SK-N-MC (cell line): ENCODE results near the gene ZBED1.
"Not testable (repeated sequence)": the region's sequence is repeated elsewhere in the genome, so short reads cannot be mapped to it uniquely, and the experiment has no call there.

Experiments
- DNase-seq: peaks from one replicate; pipeline ENCODE4 v3.0.0-alpha.2; 2011; ENCODE audit warnings: low read depth, low spot score
- H3K27ac ChIP-seq: fragments of 200-600 bp; sonication (generic); 2 replicates; pipeline ENCODE4 v1.5.1; 2016; ENCODE audit warnings: mixed run types
- H3K36me3 ChIP-seq: fragments of 200-600 bp; sonication (generic); 2 replicates; pipeline ENCODE4 v1.6.1; 2017; ENCODE audit warnings: antibody characterized with exemption, low read length, mixed read lengths; ENCODE audit not compliant: insufficient read depth
- H3K4me3 ChIP-seq: fragments of 200-600 bp; sonication (generic); 2 replicates; pipeline ENCODE4 v1.5.1; 2016
- H3K9ac ChIP-seq: fragments of 200-600 bp; sonication (generic); 2 replicates; pipeline ENCODE4 v1.8.0; 2017; ENCODE audit warnings: mixed run types, mixed read lengths; ENCODE audit not compliant: insufficient read length
- H3K9me3 ChIP-seq: fragments of 200-600 bp; sonication (generic); 2 replicates; pipeline ENCODE4 v1.6.1; 2017; ENCODE audit warnings: low read depth, mild to moderate bottlenecking, antibody characterized with exemption, low read length, moderate library complexity, mixed read lengths
- EZH2 ChIP-seq: fragments of 200-600 bp; sonication (generic); IDR thresholded peaks from one replicate; pipeline ENCODE4 v1.6.1; 2017; ENCODE audit warnings: antibody characterized with exemption
- FOXP2 ChIP-seq: optimal IDR thresholded peaks from 2 replicates; pipeline ENCODE3; 2011; ENCODE audit warnings: mild to moderate bottlenecking, moderate library complexity; ENCODE audit not compliant: insufficient read depth; ENCODE audit errors: extremely low read length, control extremely low read depth
- POLR2AphosphoS5 ChIP-seq: IDR thresholded peaks from 2 replicates; pipeline ENCODE4 v1.6.1; 2012; ENCODE audit warnings: mild to moderate bottlenecking, low read depth, low read length, borderline replicate concordance

ZBED1 gene

DNA sequence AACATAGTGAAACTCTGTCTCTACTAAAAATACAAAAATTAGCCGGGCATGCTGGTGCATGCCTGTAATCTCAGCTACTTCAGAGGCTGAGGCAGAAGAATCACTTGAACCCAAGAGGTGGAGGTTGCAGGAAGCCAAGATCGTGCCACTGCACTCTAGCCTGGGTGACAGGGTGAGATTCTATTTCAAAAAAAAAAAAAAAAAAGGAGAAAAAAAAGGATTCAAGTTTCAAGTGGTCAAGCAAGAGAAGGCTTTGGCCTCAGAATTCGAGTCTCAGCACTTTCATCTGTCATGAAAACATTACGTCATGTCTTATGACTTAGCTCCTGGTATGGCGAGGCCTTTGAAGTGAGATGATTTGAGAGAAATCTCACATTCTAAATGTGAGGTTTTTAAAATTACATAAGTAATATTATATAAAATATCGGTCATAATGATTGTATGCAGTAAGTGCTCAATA is 21.2 kb upstream of the ZBED1 start:
- no peak for TF ChIP-seq POLR2AphosphoS5
- TF ChIP-seq FOXP2: no peak
- TF ChIP-seq EZH2: no peak
- H3K36me3 ChIP-seq: no peaks in the 10 kb centered on the region
- H3K27ac ChIP-seq: no peak overlapping the region
- no peak for DNase-seq
- no peak overlapping the region for H3K9ac ChIP-seq
- no peaks in the 10 kb centered on the region for H3K9me3 ChIP-seq
- H3K4me3 ChIP-seq: no peak overlapping the region

DNA sequence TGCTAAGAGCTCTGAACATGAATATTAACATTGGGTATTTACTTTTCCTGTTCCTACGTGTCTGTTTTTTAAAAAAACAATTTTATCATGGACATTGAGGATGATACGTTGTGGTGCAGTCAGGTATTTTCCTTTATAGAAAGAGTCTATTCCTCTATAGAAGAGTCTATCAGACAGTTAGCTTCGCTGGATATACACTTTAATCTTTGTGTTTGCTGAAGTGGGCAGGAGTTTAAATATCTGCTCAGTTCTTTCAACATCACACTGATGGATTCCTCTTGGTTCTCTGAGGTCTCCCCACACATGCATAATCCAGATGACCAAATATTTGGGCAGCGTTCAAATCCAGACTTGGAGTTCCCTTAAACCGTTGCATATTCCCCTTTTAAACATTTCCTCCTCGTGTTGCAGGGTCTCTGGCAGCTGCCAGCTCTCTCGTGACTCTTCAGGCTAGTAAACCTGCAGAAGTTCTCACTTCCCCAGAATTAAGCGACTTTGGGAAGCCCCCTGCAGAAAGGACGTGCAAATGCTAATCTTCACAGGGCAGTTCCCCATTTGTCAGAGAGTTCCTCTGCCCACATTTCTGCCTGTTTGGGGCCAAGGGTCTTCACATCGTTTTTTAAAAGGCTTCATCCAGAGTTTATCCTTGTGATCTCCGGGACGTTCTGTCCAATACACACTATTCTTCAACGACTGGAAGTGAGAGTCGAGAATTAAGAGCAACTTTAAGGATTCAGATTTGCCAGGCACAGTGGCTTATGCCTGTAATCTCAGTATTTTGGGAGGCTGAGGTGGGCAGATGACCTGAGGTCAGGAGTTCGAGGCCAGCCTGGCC is 20.5 kb upstream of the ZBED1 start:
- Histone ChIP-seq H3K4me3 (no peak overlapping the region), H3K9ac (no peak overlapping the region), H3K27ac (no peak overlapping the region), H3K36me3 (no peaks in the 10 kb centered on the region), H3K9me3 (no peaks in the 10 kb centered on the region)
- DNase-seq: no peak
- TF ChIP-seq EZH2: no peak
- TF ChIP-seq FOXP2: no peak
- no peak for TF ChIP-seq POLR2AphosphoS5

DNA sequence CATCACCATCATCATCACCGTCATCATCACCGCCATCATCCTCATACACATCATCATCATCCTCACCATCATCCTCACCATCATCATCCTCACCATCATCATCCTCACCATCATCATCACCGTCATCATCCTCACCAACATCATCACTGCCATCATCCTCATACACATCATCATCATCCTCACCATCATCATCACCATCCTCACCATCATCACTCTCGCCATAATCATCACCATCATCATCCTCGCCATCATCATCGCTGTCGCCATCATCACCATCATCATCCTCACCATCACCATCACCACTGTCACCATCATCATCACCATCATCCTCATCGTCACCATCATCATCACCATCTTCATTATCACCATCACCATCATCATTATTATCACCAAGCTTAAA is 19.8 kb upstream of the ZBED1 start:
- Histone ChIP-seq H3K27ac (no peak overlapping the region), H3K9me3 (no peaks in the 10 kb centered on the region), H3K9ac (no peak overlapping the region), H3K36me3 (no peaks in the 10 kb centered on the region), H3K4me3 (no peak overlapping the region)
- TF ChIP-seq EZH2 (no peak), POLR2AphosphoS5 (no peak), FOXP2 (no peak)
- DNase-seq: no peak

DNA sequence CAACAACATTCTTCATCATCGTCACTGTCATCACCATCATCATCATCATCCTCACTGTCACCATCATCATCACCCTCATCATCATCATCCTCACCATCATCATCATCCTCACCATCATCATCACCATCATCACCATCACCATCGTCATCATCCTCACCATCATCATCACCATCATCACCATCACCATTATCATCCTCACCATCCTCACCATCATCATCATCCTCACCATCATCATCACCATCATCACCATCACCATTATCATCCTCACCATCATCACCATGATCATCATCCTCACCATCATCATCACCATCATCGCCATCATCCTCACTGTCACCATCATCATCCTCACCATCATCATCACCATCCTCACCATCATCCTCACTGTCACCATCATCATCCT is 18.9 kb upstream of the ZBED1 start:
- not testable (repeated sequence) for H3K27ac ChIP-seq

DNA sequence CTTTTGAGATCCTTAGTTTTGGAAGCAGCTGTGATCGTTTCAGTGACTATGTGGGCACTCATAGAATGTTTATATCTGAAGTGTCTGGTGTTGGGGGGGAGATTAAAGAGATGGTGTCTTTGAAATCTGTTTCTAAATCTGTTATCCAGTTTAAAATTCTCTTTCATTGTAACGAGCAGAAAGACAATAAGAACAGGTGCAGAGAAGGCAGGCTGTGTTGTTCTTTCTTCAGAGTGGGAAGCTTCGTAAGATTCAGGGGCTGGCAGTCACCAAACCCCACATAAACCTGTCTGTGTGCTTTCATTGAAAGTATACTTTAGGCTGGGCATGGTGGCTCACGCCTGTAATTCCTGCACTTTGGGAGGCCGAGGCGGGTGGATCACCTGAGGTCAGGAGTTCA is 16.3 kb upstream of the ZBED1 start:
- no peak overlapping the region for H3K9ac ChIP-seq
- H3K4me3 ChIP-seq: no peak overlapping the region
- no peaks in the 10 kb centered on the region for H3K9me3 ChIP-seq
- no peaks in the 10 kb centered on the region for H3K36me3 ChIP-seq
- TF ChIP-seq FOXP2 (no peak), POLR2AphosphoS5 (no peak), EZH2 (no peak)
- no peak overlapping the region for H3K27ac ChIP-seq
- no peak for DNase-seq

More for the DNA sequence above, 18.9 kb upstream of the ZBED1 start:
- not testable (repeated sequence) for H3K4me3 ChIP-seq, H3K9ac ChIP-seq, H3K36me3 ChIP-seq, H3K9me3 ChIP-seq, DNase-seq

DNA sequence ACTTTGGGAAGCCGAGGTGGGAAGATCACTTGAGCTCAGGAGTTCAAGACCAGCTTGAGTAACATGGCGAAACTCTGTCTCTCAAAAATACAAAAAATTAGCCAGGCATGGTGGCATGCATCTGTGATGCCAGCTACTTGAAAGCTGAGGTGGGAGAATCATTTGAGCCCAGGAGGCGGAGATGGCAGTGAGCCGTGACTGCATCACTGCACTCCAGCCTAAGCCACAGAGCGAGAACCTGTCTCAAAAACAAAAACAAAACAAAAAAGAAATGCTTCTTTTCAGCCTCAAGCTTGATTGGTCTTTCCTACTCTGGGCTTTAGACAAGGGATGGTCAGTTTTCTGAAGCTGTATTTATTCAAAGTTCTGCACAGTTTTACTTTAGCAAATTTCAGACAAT is 15.8 kb upstream of the ZBED1 start:
- H3K9ac ChIP-seq: no peak overlapping the region
- no peaks in the 10 kb centered on the region for H3K9me3 ChIP-seq
- no peak for DNase-seq
- H3K27ac ChIP-seq: no peak overlapping the region
- TF ChIP-seq FOXP2 (no peak), POLR2AphosphoS5 (no peak), EZH2 (no peak)
- H3K36me3 ChIP-seq: no peaks in the 10 kb centered on the region
- no peak overlapping the region for H3K4me3 ChIP-seq

DNA sequence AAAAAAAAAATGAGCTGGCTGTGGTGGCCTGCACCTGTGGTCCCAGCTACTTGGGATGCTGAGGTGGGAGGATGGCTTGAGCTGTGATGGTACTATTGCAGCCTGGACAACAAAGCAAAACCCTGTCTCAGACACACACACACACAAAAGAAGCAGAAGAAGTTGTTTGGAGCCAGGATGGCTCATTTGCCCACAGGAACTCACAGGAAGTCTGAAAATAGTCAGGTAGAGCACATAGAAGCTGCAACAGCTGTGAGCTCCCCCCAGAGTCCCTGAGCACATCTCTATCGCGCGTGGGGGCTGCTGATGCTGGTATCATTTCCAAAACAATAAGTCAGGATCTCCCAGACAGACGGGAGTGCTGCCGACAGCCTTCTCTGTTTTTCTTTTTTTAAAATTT is 13.4 kb upstream of the ZBED1 start:
- DNase-seq: no peak
- Histone ChIP-seq H3K9me3 (no peaks in the 10 kb centered on the region), H3K4me3 (no peak overlapping the region), H3K36me3 (no peaks in the 10 kb centered on the region), H3K27ac (no peak overlapping the region), H3K9ac (no peak overlapping the region)
- TF ChIP-seq POLR2AphosphoS5: no peak
- no peak for TF ChIP-seq FOXP2
- no peak for TF ChIP-seq EZH2

DNA sequence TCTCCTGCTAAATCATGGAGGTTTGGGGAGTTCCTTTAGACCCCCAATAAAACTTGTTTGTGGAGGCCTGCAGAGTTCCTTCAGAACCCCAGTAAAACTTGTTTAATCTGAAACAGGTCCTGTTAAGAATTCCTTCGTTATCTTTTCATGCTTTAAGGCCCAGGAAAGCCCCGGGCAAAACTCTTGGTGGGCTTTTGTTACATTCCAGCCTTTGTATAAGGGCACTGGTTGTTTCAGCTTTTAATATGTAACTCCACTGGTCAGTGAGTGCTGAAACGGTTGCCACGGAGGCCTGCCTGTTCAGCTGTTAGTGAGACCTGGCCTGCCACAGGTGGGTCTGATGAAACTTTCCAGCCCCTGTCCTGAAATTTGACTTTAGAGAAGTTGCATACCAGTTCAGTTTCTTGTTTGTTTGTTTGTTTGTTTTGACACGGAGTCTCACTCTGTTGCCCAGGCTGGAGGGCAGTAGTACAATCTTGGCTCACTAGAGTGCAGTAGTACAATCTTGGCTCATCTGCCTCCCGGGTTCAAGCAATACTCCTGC is 12.4 kb upstream of the ZBED1 start:
- TF ChIP-seq POLR2AphosphoS5: no peak
- TF ChIP-seq EZH2: no peak
- TF ChIP-seq FOXP2: no peak
- Histone ChIP-seq H3K9ac (no peak overlapping the region), H3K36me3 (no peaks in the 10 kb centered on the region), H3K9me3 (no peaks in the 10 kb centered on the region), H3K27ac (no peak overlapping the region), H3K4me3 (no peak overlapping the region)
- no peak for DNase-seq
